NCI-H1048 (cell line): ENCODE results near the gene CACFD1.

Experiments used
- DNase-seq: peaks from one replicate; lab custom pipeline; 2025; lab: John Stamatoyannopoulos, UW

CACFD1 gene

DNA sequence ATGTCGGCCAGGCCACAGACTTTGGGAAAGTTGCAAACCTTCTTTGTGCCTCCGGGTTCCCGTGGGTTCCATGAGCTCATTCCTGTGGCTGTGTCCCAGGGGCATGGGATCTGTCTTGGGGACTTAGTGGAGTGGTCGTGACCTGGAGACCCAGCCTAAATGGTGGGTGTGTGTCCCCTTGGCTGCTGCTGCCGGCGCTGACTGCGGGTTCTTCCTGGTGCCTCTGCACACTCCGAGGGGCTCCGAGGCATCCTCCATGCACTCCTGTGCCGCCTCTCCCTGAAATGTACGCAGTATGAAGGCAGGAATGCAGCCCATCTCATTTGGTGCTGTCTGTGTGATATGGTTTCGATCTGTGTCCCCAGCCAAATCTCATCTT, 40.1 kb downstream of the CACFD1 start:
- DNase-seq: no peak

- no peak for DNase-seq
Measured at GRCh38 chr9:133502112-133502511, 42.3 kb downstream of the CACFD1 start.

GRCh38 chr9:133505186-133505830, 45.5 kb downstream of the CACFD1 start:
- no peak for DNase-seq

DNA sequence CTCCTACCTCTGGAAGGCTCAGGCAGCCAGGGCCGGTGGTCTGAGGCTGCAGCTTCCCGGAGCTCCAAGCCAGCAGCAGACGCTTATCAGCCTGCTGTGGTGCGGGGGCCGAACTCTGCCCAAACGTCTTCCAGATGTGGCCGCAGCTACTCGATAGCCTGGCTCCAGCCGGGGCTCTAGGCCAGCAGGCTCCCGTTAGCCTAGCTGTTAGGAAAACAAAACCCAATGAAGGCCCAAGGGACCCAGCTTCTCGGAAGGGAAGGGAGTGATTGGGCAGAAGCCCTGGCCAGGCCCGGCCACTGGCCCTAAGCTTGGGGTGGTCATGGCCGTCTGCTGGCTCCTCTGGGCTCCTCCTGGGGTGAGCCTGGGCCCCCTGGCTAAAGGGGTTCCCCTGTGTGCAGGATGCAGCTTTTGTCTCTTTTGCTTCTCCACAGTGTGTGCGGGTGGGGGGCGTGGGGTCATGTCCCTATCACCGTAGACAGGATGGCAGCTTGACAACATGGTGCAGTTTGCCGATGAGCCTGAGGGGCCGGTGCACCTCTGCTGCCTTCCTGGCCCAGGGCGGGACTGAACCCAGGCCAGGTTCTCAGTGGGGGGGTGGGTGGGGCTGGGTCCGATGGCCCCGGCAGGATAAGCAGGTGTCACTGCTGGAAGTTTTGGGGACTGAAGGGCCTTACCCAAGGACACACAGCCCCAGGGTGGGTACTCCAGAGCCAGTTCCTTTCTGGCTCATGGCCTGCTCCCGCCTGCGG, 46.3 kb downstream of the CACFD1 start:
- DNase-seq: no peak

- no peak for DNase-seq
Measured at GRCh38 chr9:133506653-133507038, 46.9 kb downstream of the CACFD1 start.

DNA sequence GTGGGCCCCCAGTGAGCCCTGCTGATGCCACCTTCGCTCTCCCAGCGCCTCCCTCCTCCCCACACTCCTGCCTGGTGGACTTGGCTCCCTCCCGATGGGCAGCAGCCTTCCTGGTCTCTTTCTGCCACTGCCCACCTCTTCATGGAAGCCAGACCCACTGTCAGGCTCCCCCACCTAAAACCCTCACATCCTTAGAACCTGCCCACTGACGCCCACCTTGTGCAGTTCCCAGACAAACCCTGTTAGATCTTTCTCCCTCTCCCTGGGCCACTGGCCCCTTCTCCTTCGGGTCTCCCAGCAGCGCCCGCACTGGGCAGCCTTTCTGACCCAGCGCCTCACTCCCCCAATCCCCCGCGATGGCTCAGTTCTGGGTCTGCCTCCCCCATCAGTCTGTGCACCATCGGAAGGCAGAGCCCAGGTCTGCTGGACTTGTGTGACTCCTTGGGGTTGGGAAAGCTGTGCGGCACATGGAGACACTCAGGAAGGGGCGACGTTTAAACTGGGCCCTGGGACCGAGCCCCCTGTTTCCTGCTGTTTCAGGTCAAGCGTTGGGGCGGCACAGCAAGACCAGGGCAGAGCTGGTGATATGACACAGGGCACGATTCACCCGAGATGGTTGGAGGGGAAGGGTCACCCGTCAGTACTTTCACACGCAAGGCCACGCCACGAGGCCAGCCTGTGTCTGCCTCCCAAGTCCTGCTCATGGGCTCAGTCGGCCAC, 47.6 kb downstream of the CACFD1 start:
- DNase-seq: no peak

- DNase-seq: no peak
Measured at GRCh38 chr9:133508046-133508445, 48.3 kb downstream of the CACFD1 start.

- DNase-seq: no peak
Measured at GRCh38 chr9:133509179-133510083, 49.7 kb downstream of the CACFD1 start.

DNA sequence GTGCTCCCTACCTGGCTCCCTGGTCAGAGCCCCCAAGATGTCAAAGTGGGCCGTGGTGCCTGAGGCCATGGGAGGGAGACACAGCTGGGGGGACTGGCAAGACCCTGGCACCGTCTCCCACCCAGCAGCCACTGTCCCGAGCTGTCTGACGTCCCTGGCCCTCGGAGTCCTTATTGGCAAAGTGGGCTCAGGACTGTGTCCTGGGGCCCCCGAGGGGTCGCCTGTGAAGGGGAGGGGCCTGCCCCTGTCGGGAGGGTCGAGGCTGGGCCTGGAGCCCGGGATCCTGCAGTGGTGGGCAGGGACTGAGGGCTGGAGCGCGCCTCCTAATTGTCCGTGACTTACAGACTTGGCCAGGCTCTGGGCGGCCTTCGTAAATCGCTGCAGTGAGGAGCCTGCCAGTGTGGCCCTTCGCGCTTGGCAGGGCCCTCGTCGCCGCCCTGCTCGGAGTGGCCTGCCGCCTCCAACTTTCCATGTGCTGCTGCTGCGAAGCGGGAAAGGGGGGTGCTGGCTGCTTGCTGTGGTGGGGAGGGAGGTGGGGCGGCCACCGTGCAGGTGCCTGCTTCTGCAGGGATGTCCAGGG, 51.2 kb downstream of the CACFD1 start:
- no peak for DNase-seq

GRCh38 chr9:133511607-133512006, 51.8 kb downstream of the CACFD1 start:
- no peak for DNase-seq

DNA sequence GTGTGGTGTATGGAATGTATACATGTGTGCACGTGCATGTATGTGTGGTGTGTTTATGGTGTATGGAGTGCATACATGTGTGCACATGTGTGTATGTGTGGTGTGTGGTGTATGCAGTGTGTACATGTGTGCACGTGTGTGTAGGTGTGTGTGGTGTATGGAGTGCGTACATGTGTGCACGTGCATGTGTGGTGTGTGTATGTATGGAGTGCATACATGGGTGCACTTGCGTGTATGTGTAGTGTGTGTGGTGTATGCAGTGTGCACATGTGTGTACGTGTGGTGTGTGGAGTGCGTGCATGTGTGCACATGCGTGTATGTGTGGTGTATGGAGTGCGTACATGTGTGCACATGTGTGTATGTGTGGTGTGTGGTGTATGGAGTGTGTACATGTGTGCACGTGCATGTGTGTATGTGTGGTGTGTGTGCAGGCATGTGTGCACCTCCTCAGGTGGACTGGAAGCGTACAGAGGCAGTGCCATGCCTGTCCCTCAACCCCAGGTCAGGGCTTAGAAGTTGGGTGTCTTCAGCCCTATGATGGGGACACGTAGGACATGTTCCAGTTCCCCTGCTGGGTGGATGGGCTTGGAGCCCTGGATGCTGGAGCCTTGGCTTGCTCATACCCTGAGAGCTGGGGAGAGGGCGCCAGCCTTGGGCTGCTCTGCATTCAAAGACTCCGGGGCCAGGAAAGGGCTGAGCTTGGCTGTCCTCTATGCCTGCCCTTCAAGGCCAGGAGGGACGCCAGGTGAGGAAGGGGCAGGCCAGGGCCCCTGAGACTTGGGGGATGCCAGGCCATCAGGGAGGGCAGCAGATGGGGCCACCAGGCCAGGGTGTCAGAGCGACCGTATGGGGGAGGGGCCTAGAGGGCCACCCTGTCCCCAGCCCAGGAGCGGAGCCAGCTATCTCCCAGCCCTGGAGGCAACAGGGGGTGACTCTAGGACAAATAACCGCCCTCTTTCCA, 52.8 kb downstream of the CACFD1 start:
- no peak for DNase-seq

GRCh38 chr9:133513214-133514100, 53.7 kb downstream of the CACFD1 start:
- no peak for DNase-seq

DNA sequence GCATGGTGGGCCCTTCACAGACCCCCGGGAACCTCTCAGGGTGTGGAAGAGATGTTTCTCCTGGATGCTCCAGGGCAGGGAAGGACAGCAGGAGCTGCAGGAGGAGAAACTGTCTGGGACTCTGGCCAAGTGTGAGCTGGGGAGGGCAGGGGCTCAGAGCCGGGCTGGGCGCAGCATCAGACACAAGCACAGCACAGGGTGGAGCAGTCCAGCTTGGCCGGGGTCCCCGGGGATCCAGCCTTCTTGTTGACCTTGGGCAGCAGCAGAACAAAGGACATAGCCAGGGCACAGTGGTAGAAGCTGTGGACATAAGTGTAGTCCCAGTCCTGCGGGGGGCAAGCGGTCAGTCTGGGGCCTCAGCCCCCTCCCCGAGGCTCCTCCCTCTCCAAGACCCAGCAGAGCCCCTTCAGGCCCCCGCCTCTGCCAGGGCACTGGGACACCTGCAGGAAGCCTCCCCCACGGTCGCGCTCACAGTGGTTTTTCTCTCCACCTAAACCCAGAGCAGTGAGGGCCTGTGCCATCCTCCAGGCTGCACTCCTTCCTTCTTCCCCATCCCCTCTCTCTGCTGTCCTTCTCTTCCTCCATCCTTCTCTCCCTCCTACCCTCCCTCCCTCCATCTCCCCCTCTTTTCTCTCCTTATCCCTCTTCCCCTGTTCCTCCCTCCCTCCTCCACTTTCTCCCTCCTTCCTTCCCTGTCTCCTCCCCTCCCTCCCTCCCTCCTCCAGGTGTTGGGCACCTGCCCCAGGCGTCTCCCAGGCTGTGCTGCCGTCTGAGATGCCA, 54.9 kb downstream of the CACFD1 start:
- DNase-seq: no peak

DNA sequence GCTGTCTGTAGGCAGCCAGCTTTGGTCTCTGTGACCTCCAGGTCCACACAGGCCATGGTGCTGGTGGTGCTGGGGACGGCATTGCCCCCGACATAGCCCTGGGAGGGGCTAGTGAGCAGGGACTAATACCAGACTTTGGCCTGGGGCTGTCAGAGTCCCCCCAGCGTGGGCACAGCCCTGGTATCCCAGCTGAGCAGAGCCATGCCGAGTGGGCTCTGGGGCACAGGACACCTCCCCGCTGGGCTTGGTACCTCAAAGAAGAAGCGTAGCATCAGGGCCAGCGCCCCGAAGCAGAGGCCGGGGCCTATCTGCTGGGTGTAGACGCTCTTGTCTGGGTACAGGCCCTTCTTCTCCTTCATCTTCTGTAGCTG, 55.4 kb downstream of the CACFD1 start:
- DNase-seq: no peak

DNA sequence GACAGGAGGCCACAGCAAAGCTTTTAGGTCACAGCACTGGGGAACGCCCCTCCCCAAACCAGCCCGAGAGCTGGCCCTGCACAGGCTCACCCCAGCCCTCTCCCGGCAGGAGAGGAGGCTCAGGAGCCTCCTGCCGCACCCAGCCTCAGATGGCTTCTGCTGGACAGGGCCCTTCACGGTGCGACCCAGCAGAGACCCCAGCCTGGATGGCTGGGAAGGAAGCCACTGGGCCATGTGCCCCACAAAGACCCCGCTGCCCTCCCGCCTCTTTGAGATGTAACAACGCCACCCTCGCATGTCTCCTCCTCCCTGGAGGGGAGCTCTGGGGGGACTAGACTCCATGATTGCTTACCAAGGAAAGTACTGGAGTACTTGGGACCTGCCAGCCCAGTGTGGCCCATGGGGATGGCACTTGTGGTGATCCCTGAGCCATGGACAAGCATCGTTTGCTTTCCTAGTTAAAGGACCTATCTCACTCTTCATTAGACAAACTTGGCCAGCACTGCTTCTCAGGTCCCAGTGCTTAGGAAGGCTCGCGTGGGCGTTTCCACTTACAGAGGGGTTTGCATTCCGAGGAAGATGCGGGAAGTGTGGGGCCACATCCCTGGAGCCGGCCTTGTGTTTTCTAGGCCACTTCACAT, 56.0 kb downstream of the CACFD1 start:
- DNase-seq: no peak

DNA sequence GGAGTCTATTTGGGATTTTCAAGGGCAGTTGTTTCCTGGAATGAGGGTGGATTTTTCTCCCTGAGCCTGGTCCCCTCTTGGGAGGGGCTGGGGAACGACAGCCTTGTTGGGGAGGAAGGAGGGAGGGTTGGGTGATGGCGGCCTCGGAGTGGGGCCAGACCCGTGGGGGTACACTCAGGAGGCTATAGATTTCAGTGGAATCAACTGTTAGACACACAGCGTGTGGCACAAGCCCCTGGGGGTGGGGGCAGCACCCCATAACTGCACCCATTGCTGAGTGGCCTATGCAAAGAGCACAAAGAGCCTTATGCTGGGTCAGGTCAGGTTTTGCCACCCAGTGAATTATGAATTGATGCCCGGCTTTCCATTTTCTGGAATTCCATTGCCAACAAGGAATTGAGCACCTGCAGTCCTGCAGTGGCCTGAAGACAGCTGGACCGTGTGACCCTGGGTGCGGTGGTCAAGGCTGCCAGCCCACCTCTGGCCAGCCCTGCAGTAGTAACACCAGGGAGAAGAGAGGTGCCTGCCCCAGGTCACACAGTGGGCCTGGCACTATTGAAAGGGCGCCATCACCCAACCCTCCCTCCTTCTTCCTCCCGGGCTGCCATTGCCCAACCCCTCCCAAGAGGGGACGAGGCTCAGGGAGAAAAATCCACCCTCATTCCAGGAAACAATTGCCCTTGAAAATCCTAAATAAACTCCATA, 56.6 kb downstream of the CACFD1 start:
- no peak for DNase-seq

- no peak for DNase-seq
Measured at GRCh38 chr9:133516961-133517350, 57.2 kb downstream of the CACFD1 start.

GRCh38 chr9:133517711-133518110, 57.9 kb downstream of the CACFD1 start:
- no peak for DNase-seq
